NCI-H187 treated with DMSO at 0.1 percent for 48 hours (cell line): ENCODE results near the gene SUGCT.

Experiments used
- DNase-seq: peaks from one replicate; lab custom pipeline; 2025; lab: John Stamatoyannopoulos, UW

SUGCT gene

GRCh38 chr7:40694026-40694809 lies 559.4 kb downstream of the SUGCT start:
- no peak for DNase-seq

GRCh38 chr7:40694991-40695390 lies 560.2 kb downstream of the SUGCT start:
- DNase-seq: no peak

- DNase-seq: no peak
Measured at GRCh38 chr7:40697653-40698052, 562.8 kb downstream of the SUGCT start.

GRCh38 chr7:40698214-40698920 lies 563.6 kb downstream of the SUGCT start:
- no peak for DNase-seq

- no peak for DNase-seq
Measured at GRCh38 chr7:40698921-40699260, 564.1 kb downstream of the SUGCT start.

GRCh38 chr7:40700653-40701421 lies 566.0 kb downstream of the SUGCT start:
- DNase-seq: no peak

GRCh38 chr7:40701836-40702551 lies 567.2 kb downstream of the SUGCT start:
- no peak for DNase-seq

- DNase-seq: no peak
Measured at GRCh38 chr7:40704172-40704571, 569.4 kb downstream of the SUGCT start.

GRCh38 chr7:40706829-40707228 lies 572.0 kb downstream of the SUGCT start:
- DNase-seq: no peak

GRCh38 chr7:40709062-40709964 lies 574.5 kb downstream of the SUGCT start:
- no peak for DNase-seq

- DNase-seq: no peak
Measured at GRCh38 chr7:40711706-40712105, 576.9 kb downstream of the SUGCT start.

GRCh38 chr7:40714363-40715052 lies 579.7 kb downstream of the SUGCT start:
- DNase-seq: no peak

GRCh38 chr7:40715053-40715430 lies 580.2 kb downstream of the SUGCT start:
- no peak for DNase-seq

GRCh38 chr7:40716052-40716451 lies 581.2 kb downstream of the SUGCT start:
- DNase-seq: no peak

GRCh38 chr7:40717242-40717641 lies 582.4 kb downstream of the SUGCT start:
- no peak for DNase-seq

- no peak for DNase-seq
Measured at GRCh38 chr7:40720416-40720815, 585.6 kb downstream of the SUGCT start.

- no peak for DNase-seq
Measured at GRCh38 chr7:40721342-40721949, 586.6 kb downstream of the SUGCT start.

- DNase-seq: no peak
Measured at GRCh38 chr7:40722242-40722641, 587.4 kb downstream of the SUGCT start.

GRCh38 chr7:40723829-40724228 lies 589.0 kb downstream of the SUGCT start:
- no peak for DNase-seq

GRCh38 chr7:40726559-40726958 lies 591.8 kb downstream of the SUGCT start:
- no peak for DNase-seq
